Activated CD8-positive, alpha-beta memory T cell treated with anti-CD3 and anti-CD28 coated beads for 36 hours (primary cell): ENCODE results near the gene ZNF641. TPM values are rescaled to one million over a fixed set of nuclear protein-coding genes. Genes with fewer than 3 reads are reported as not detected.

Source experiments
- total RNA-seq, 2 experiments: library from RNA; stranded (reverse); gene quantifications; one replicate each; pipeline ENCODE4 v1.2.3, GENCODE V29; 2021

The ZNF641 gene
- total RNA-seq, 2 experiments from 2014 or later: 7.3 to 10.1 TPM

Other genes starting within 250 kb of the ZNF641 start
- 10 to 100 TPM; 48.3 to 48.6 TPM for gene SENP1, start 244.8 kb downstream of the ZNF641 start, total RNA-seq
- 10 to 100 TPM; 50.0 to 55.2 TPM for gene PFKM, start 231.6 kb downstream of the ZNF641 start, total RNA-seq
- gene ASB8, start 193.4 kb downstream of the ZNF641 start, total RNA-seq: 10 to 100 TPM; 29.4 to 33.0 TPM
- gene CCDC184, start 167.3 kb downstream of the ZNF641 start, total RNA-seq: 1 to 10 TPM in 1 of 2 experiments, under 1 TPM in 1; 0.95 to 1.2 TPM
- gene OR10AD1, start 147.6 kb downstream of the ZNF641 start, total RNA-seq: not detected
- not detected for gene ANP32D, start 121.6 kb upstream of the ZNF641 start, total RNA-seq
- gene C12orf54, start 131.6 kb upstream of the ZNF641 start, total RNA-seq: not detected
- not detected for gene OR8S1, start 174.7 kb upstream of the ZNF641 start, total RNA-seq
- not detected for gene LALBA, start 219.1 kb upstream of the ZNF641 start, total RNA-seq